ENCODE data around the gene SFMBT2.

Gene SFMBT2

GRCh38 chr10:7263616-7264015, 147.2 kb downstream of the SFMBT2 start:
- DNase-seq (ENCODE audit: low spot score) = no peak

GRCh38 chr10:7261351-7261750, 149.5 kb downstream of the SFMBT2 start:
- no peak for DNase-seq (ENCODE audit: low spot score)

- DNase-seq (ENCODE audit: low spot score) = no peak
Observed at GRCh38 chr10:7260912-7261311, 149.9 kb downstream of the SFMBT2 start.

GRCh38 chr10:7260412-7260900, 150.4 kb downstream of the SFMBT2 start:
- DNase-seq (ENCODE audit: low spot score) = peak; percentile 53

DNA sequence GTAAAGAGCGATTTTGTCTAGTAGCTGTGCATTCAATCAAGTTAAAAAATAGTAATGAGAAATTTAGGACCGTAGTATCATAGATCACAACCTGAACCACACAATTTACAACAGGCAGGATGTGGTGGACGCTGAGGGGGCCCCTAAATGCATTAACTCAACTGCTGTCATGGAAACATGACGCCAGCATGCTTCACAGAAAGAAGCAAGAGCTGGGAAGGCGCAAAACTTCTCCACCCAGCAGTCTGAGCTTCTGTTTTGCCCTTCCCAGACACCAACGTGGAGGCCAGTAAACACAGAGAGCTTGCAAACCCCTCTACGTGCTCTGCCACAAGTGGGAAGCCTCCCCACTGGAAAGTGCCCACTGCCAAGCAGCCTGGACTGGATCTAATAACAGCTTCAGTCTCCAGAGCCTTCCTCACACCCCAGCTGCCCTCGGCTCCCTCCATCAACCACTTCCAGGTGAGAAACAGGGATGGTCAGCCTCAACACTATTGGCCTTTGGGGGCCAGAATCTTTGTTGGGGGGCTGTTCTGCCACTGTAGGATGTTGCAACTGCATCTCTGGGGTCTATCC, 151.8 kb downstream of the SFMBT2 start:
- peak; percentile 74 for DNase-seq (ENCODE audit: low spot score)

GRCh38 chr10:7255517-7255916, 155.3 kb downstream of the SFMBT2 start:
- DNase-seq (ENCODE audit: low spot score) = no peak

GRCh38 chr10:7251696-7252465, 159.0 kb downstream of the SFMBT2 start:
- DNase-seq (ENCODE audit: low spot score) = no peak

- DNase-seq (ENCODE audit: low spot score) = no peak
Observed at GRCh38 chr10:7250236-7250635, 160.6 kb downstream of the SFMBT2 start.

- no peak for DNase-seq (ENCODE audit: low spot score)
Observed at GRCh38 chr10:7248585-7249164, 162.2 kb downstream of the SFMBT2 start.

- no peak for DNase-seq (ENCODE audit: low spot score)
Observed at GRCh38 chr10:7248148-7248547, 162.7 kb downstream of the SFMBT2 start.

DNA sequence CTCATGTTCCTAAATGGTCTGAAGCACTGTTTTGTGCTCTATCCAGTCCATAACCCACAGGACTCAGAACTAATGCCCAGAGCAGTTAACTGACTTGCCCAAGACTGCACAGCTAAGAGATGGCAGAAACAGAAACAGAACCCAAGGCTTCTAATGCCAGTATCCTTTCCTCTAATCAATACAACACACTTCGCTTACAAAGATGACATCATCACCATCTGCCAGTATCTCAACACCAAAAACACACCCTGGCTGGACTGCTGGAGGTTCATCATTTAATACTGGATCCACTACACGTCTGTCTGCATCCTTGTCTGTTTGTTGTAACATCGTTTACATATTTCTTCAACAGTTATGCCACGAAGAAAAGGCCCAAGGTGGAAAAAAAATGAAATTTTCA, 165.3 kb downstream of the SFMBT2 start:
- DNase-seq (ENCODE audit: low spot score) = no peak

DNA sequence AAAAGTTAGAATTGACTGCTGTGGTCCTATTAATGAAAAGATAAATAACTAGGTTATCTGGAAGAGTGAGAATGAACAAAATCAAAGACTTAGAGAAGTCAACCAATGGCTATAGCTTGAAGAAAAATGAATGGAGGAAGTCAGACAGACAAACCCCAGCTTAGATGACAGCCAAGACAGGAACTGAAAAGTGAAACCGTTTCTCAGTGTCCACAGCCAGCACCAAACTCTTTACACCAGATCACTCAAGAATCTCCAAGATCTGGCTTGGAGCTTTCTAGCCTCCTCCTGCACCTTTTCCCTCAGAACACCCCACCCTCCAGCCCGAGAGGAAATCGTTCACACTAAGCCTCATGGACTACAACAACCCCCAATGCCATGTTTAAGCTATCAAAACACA, 167.0 kb downstream of the SFMBT2 start:
- peak; percentile 19 for DNase-seq (ENCODE audit: low spot score)

- peak; percentile 10 for DNase-seq (ENCODE audit: low spot score)
Observed at GRCh38 chr10:7243139-7243538, 167.7 kb downstream of the SFMBT2 start.

GRCh38 chr10:7239312-7239985, 171.4 kb downstream of the SFMBT2 start:
- peak; percentile 21 for DNase-seq (ENCODE audit: low spot score)

DNA sequence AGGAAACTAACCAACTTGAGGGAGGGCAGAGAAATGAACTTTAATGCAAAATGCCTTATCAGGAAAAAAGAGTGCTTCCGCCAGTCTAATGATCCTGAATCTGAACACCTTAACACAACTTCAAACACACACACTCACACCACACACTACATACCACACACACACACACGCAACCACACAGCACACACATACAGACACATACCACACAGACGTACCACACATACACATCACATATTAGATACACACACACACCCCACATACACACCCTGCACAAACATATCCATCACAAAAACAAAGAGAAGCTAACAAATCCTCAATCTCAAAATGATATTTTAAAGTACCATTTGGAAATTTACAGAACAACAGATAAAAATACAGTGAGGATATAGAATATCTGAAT, 175.5 kb downstream of the SFMBT2 start:
- DNase-seq (ENCODE audit: low spot score) = no peak

- DNase-seq (ENCODE audit: low spot score) = no peak
Observed at GRCh38 chr10:7234109-7234508, 176.7 kb downstream of the SFMBT2 start.

GRCh38 chr10:7233259-7233991, 177.4 kb downstream of the SFMBT2 start:
- peak; percentile 13 for DNase-seq (ENCODE audit: low spot score)

GRCh38 chr10:7231509-7232414, 179.1 kb downstream of the SFMBT2 start:
- DNase-seq (ENCODE audit: low spot score) = no peak

DNA sequence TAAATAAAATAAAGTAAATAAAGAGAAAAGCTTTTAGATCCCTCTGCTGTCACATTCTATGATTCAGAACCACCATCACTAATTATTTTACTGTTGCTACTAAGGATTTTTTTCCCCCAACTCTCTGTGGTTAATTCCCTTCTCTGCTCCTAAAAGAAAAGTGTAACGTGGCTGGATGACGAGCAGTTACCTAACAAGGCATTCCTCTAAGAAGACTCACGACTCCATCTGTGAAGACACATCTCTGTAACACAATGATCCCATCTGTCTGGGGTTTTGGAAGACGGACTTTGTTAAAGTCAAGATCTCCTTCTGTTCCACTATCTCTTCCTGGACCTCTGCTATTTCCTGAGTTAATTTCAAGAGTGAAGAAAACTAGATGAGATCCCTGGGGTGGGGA, 179.9 kb downstream of the SFMBT2 start:
- no peak for DNase-seq (ENCODE audit: low spot score)

DNA sequence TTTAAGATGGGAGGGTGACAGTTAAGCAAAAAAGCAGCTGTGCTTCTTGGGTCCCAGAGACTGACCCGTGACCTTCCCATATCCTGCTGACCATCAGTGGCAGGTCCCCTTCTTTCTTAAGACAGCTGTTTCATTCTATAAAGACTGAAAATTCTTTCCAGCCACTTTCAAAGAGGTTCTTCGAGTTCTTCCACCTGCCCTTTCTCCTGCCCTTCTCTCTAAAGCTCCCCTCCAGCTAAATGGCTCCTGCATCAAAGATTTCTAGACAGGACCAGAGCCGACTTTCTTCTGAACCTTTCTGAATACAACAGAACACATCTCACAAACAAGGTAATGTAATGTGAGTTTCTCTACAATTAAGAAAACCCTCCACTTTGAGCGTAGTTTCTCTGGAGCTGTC, 180.8 kb downstream of the SFMBT2 start:
- DNase-seq (ENCODE audit: low spot score) = no peak

DNA sequence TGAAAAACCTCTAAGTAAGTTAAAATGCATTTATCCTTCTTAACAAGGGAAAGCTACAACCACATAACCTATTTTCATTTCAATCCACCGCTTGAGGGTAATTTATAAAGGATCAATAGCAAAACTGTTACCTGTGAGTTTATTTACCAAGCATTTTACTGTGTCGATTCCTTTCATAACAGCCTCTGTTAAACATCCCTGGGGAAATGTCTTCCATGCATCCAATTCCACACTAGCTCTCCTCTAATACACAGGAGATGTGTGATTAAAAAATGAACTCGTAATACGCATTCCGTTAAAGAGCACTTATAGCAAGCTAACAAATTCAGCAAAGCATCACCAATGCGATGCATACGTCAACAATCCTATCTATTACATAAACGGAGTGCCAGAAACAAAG, 185.7 kb downstream of the SFMBT2 start:
- DNase-seq (ENCODE audit: low spot score) = no peak

Measured in CD4-positive, alpha-beta T cell treated with Interleukin-15 for 4 hours (primary cell).